Breast epithelium (tissue), 3 donors: Measurements from ENCODE around the gene ABHD10.

Experiments
- POLR2A ChIP-seq: fragments of 450-650 bp; IDR thresholded peaks from one replicate; pipeline ENCODE4 v1.6.1; 2016; ENCODE audit warnings: antibody characterized with exemption, mild to moderate bottlenecking, moderate library complexity
- POLR2AphosphoS5 ChIP-seq, 3 donors: sonication (generic); formaldehyde crosslinking; IDR thresholded peaks; one replicate each; pipeline ENCODE4 v1.6.1; 2017; ENCODE audit warnings: antibody characterized with exemption in 3 of 3

DNA sequence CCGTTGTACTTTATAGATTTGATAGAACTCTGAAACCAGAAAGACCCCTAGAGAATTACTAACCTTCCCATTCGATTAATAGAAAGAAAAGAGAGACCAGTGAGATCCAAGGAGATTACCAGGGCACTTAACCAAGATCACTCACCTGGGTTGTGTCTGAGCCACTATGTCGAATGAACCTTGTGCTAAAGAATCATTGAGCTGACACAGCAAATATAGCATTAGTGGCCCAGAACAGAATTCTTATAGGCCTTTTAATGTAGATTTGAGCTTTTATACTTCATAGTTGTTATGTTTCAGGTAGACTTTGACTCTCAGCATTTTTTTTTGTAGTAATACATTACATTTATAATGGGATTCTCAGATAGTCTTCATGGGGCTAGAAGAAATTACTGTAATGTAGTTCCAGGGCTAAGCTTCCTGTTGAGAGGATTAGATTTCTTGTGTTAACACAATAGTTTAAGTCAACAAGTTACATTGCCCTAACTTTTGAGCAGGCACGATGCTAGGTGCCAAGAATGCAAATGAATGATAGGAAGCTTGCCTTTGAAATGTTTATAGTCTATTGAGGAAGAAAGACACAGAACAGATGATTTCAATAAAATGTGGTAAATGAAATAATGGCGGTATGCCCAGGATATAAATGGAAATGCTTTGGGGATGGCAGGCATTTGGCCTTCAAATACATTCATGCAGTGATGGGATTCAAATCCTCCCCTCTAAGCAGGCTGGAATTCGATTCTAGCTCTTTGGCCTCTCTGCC, 24.4 kb upstream of the ABHD10 start:
- TF ChIP-seq POLR2A (no peak), POLR2AphosphoS5 (IDR thresholded peaks at IDR 0.05) (no peak)
